Islet precursor cell (in vitro differentiated cells): ENCODE results near the gene OTUB1.

ENCODE experiments used
- DNase-seq: peaks from one replicate; pipeline ENCODE4 v3.0.0-alpha.2; 2018

Gene OTUB1

DNA sequence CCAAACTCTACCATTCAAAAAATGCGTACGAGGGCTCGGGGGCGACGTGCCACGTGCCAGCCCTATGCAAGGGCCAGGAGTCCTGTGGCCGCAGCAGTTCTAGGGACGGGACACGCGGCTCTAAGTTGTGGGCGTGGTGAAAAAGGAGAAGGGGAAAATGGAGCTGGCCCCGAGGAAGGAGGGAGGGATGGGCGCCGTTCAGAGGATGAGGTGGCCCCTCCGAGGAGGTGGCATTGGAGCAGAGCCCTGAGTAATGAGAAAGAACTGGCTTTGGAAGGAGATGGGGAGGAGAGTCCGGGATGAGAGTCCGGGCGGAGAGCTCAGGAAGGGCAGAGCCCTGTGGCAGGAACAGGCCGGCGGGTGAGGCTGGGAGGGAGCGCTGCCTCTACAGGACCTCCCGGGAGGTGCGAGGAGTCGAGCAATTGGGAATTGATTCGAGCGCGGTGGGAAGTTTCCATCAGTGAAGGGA, 21.0 kb downstream of the OTUB1 start:
- no peak for DNase-seq

DNA sequence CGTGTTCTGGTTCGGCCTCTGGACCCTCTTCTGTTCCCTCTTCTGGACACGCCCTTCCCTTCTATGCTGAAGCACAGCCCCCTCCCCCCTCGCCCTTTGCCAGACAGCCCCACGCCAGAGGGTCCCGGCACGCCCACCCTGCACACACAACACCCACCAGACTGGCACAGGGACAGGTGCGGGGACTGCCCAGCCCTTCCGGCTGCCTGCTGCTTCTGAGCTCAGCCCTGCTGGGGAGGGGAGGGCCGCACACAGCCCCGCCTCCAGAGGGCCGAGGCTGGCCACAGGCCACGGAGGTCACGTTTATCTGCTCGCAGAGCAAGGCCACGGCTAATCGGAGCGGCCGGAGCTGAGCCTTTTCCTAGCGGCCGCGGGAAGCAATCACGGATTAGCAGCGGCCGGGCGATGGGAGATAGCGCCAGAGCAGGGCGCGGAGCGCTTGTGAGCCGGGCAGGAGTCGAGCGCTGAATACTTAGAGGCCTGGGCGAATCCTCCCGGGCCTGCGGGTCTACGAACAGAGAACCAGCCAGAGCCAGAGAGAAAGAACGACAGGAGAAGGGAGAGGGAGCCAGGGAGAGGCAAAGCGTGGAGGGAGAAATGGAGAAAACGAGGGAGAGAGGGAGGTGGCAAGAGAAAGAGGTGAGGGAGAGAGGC, 21.5 kb downstream of the OTUB1 start:
- DNase-seq: peak; percentile 91

DNA sequence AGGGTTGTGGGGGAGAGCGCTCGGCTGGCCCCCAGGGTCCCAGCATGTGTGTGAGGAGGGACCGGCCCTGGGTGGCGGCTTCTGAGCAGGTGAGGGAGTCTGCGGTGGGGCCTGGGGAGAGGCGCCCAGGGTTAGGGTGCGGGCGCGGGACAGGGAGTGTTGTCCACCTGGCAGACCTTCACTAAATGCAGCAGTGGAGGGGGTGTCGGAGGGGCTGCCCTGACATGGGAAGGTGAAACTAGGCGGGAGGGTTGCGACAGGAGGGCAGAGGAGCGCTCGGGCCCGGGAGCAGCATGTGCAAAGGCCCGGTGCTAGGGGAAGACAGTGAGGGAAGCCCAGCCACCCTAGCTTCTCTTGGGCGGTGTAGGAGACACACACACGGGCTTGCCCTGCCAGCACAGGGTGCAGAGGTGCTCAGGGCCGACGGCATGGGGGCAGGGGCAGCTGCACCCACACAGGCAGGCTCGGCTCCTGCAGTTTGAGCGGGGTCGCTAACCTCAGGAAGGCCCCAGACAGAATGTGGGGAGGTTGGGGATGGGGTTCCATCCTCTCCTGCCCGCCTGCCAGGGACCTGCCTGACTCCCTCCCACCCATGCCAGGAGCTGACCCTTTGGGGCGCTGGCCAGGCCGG, 22.2 kb downstream of the OTUB1 start:
- no peak for DNase-seq

DNA sequence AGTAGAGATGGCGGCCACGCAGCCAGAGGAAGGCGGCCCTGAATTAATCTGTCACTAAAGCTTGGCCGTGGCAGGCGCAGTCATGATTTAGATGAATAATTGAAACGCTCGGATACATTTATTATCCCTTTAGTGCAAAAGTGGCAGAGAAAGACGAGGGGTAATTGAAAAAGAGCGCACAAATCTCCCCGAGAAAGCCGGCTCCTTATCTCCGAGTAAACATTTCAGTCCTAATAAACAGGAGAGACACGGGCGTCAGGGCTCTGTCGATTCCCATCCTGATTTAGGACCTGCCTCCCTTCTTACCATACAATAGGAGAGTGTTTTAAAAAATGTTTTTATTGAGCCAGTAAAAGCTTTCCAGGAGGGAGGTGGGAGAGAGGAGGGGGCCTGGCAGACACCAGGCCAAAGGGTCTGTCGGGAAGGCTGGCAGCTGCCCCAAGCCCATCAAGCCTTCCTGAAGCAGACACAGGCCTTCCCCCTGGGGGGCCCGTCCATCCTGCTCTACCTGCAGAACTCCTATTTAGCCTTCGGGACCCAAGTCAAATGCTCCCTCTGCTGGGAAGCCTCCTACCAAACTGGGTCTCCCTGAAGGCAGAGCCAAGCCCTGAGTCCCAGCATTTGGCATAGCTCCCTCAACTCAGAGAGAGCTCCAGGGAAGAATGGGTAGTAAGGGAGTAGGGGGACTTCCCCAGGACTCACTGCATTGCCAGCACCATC, 22.8 kb downstream of the OTUB1 start:
- peak; percentile 73 for DNase-seq

DNA sequence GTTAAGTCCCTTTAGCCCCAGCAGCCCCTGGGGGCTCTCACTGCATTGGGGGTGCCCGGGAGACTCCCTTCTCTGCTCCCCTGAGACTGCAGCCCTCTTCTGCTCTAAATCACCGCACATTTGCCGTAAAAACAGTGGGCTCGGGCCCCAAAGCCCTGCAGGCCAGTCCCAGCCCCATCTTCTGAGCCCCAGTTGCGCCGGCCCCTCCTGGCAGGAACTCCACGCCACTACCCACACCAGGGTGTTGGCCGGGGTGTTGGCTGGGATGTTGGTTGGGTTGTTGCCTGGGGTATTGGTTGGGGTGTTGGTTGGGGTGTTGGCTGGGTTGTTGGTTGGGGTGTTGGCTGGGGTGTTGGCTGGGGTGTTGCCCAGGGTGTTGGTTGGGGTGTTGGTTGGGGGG, 23.5 kb downstream of the OTUB1 start:
- no peak for DNase-seq

DNA sequence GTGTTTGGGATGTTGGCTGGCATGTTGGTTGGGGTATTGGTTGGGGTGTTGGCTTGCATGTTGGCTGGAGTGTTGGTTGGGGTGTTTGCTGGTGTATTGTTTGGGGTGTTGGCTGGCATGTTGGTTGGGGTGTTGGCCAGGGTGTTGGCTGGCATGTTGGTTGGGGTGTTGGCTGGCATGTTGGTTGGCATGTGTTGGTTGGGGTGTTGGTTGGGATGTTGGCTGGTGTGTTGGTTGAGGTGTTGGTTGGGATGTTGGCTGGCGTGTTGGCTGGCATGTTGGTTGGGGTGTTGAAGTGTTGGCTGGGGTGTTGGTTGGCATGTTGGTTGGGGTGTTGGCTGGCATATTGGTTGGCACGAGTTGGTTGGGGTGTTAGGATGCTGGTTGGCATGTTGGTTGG, 24.5 kb downstream of the OTUB1 start:
- no peak for DNase-seq

DNA sequence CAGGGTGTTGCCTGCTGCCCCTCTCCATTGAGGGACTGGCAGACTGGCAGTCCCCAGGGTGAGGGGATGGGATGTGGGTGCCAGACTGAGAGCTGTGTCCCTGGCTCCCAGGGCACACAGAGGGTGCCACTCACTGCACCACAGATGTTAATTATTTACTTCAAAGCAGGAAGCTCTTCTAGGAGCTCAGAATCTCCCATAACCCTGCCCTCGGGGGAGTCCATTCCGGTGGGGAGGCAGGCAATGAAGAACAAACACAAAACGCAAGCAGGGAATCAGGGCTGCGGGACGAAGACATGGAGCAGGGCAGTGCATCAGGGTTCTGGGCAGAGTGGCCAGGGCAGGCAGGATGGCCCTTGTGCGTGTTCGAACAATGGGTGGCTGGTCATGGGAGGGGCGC, 25.1 kb downstream of the OTUB1 start:
- no peak for DNase-seq

DNA sequence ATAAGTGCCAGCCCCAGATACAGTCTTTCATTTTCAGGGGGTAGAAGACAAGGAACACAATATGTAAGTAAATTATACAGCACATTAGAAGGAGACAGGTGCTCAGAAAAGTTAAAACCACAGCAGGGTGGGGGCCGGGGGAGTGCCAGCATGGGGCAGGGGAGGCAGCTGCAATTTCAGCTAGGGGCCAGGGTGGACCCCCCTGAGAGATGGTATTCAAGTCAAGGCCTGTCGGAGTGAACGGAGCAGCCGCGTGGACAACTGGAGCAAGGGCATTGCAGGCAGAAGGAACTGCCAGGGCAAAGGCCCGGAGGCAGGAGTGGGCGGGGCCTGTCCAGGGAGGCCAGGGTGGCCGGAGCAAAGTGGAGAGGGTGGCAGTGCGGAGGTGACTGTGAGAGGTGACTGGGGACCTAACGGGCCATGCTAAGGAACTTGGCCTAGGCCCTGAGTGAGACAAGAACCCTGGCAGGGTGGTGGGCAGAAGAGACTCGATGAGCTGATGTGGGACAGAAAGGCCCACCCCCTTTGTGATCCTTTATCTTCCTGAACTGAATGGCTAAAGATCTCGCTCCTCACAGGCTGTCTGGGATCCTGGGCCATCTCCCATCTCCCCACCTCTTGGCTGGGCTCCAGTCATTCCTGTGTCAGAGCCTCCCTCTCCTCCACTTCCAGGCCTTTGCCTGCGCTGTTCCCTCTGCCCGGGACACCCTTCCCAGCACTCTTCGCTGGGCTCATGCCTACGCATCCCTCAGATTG, 27.1 kb downstream of the OTUB1 start:
- no peak for DNase-seq

DNA sequence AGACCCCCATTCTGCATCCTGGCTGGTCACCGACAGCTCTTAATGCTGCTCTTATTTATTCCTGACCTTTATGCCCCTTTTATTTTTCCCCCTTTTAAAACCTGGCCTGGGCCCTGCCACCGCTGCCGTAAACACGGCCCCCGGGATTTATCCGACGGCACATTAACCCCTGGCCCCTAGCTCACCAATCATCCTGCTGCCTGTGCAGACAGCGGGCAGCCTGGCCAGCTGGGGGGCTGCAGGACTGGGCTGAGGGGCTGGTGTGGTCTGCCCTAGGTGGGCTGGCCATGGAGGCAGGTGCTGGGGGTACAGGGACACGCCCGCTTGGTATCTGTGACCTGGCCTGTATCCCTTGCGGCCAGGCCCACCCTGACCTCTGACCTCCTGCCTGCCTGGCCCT, 28.1 kb downstream of the OTUB1 start:
- no peak for DNase-seq

DNA sequence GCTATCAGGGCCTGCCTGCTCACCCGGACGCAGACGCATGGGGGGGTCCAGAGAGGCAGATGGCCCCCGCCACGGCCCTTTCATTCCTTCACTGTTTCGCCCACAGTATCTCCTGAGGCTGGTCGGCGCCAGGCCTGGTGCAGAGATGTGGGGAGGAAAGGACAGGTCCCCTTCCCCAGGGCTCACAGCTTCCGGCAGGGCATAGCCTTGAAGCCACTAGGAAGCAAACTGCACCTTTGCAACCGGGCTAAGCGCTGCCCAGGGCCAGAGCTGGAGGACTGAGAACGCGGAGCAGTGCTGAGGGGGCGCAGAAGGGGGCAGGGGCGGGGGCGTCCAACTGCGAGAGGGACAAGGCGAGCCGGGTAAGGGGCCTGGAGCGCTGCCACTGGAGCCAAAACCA, 29.3 kb downstream of the OTUB1 start:
- no peak for DNase-seq

DNA sequence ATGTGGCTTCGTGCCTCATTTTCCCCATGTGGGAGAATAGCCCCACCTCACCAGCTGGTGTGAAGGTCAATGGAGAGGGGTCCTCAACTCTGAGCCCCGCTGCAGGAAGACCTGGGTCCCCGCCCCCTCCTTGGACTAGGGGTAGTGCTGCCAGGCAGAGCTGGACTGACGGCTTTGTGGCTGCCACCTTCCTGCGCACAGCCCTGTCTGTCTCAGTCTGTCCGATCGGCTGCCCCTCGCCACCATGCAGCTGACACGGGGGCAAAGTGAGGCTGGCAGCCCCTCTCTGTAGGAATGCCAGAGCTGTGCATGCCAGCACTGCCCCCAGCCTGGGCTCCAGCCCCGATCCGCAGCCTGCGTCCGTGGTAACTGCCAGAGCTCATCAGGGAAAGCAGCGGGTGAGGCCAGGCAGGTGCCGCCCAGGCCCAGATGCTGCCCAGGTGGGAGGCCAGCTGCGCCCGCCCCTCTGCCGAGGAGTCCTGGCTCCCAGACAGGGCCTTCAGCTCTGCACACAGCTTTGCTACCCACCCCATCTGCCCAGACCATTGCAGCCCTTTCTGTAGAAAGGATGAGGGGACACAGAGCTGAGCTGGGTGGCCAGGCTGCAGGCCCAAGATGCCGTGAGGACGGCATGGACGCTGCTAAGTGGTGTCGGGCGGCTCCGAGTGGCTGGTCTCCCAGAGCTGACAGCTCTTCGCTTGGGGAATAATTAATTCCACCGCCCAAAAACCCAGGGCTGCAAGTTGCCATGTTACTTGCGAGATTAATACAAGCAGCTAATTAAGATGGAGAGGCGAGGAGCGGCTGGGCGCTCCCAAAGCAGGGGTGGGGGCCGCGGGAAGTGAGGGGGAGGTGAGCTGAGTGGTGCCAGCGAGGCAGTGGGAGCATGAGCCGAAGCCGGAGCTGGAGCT, 30.0 kb downstream of the OTUB1 start:
- DNase-seq: no peak

DNA sequence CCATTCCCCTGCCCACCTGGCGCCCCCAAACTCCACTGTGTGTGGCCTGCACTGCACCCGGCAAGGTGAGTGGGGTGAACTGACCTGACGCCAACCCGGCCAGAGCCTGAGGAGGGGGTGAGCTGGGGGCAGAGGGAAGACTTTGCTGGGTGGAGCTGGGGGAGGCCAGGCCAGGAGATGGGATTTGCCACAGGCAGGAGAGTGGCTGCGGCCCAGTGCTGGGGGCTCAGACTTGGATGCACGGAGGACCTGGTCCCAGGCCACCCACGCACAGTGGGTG, 31.6 kb downstream of the OTUB1 start:
- DNase-seq: no peak

DNA sequence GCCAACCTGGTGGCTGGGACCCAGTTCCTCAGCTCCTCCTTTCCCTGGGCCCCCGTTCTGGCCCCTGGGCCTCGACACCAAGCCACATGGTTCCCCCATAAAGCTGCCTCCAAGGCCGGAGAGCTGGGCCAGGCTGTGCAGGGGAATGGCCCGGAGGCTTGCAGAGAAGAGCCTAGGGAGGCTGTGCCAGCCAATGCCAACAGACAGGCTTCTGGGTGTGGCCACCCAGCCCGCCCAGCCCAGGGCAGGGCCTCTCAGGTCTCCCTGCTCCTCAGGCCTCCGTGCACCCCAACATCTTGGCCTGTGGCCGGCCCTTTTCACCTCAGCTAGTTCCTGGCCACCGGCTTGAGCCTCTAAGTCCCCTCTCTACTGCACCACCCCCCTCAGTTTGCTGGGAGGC, 32.1 kb downstream of the OTUB1 start:
- no peak for DNase-seq

DNA sequence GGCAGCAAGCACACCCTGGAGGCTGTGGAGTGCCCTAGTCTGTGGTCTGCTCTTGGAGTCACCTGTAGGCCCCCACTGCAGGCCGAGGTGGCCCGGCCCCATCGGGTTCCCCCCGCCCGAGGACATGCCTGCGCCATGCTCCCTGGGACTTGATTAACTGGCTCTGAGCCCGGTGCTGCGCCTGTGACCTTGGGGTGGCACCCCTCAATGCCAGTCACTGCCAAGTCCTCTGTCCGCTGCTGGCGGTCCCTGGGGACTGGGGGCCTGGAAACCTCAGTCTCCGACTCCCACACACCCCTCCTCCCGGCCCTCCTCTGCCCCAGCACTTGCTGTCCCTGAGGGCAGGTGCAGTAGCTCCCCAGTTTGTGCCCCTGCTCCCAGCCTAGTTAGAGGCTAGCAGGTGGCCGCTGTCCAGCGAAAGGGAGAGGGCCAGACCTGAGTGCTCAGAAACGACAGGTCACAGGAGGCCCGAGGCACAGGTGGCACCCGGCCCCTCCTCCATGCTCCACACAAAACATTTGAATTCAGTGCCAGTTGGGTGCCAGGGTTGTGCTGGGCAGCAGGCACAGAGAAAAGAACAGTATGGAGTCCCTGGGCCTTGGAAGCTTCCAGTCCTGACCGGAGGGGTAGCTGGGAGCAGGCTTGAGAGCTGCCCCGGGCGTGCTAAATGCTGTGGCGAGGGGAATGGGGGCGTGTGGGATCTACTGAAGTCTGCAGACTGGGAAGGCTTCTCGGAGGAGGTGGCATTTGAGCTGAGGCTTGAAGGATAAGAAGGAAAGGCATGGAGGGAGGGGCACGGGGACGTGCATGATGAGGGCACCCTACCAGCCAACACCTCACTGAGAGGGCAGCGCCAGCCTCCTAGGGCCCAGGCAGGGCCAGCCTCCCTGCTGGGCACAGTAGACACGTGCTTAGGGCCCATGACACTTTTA, 33.1 kb downstream of the OTUB1 start:
- no peak for DNase-seq

DNA sequence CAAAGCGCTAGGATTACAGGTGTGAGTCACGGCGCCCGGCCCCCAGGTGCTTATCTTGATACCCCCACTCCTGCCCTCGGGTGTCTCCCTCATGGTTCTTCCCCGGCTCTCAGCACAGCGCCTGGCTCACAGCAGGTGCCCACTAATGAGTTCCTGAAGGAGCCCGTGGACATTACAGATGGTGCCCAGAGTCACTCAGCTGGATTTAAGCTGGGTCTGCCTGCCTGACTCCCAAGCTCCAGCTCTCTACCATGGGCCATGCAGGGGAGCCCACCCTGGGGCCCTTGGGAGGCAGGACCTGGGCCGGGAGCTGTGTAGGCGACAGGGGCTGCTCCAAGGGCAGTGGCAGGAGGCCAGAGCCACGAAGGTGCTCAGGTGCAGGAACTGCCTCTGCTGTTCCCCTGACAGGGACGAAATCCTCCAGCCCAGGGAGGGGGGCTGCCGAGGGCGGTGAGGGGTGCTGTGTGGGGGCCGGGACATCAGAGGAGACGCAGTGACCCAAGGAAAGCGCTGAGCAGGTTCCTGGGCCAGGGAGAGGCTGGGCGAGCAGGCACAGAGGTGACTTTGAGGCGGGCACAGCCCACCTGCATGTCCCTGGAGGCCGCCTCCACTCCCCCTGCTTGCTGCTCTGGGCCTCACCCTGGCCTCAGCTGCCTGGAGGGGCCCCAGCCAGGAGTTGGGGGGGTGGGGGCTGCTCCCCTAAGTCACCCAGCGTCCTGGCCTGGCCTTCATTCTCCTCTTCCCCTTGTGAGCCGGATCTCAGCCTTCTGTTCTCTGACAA, 34.9 kb downstream of the OTUB1 start:
- no peak for DNase-seq

DNA sequence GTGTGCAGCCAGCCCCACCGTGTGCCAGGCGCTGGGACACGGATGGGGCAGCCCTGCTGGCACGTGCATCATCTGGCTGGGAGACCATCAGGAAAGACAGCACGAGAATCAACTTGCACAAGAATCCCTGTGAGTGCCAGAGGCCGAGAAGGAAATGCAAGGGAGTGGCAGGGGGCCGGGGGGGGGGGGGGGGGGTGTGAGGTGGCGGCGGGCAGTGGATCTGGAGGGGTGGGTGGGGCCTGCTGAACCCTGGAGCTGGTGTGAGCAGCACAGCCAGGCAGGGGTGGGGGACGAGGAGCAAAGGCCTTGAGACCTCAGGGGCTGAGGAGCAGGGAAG, 35.5 kb downstream of the OTUB1 start:
- peak; percentile 69 for DNase-seq

DNA sequence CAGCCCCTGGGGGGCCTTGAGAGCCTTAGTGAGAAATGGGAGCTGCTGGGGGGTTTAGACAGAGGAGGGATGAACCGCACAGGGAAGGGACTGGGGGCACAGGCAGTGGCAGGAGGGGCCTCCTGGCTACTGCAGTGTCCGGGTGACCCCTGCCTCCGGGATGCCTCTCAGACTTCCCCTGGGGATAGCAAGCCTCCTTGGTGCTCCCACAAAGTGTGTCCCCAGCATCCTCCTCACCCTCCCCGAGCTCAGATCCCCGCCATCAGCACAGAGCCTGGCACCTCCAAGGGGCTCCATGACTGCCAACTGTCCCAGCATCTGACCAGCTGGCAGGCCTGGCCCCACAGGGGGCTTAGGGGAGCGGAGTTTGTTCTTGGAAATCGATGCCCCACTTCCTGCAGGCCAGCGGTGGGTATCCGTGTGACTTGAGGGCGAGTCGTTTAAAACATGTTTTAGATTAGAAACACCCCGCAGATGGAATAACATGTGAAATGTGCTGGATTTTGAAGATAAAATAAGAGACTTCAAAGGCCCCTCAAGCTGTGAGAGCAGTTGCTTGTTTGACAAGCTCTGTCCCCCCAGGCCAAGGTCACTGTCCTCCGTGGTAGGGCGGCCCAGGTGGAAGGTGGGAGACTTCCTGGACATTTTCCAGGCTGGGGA, 36.0 kb downstream of the OTUB1 start:
- no peak for DNase-seq

DNA sequence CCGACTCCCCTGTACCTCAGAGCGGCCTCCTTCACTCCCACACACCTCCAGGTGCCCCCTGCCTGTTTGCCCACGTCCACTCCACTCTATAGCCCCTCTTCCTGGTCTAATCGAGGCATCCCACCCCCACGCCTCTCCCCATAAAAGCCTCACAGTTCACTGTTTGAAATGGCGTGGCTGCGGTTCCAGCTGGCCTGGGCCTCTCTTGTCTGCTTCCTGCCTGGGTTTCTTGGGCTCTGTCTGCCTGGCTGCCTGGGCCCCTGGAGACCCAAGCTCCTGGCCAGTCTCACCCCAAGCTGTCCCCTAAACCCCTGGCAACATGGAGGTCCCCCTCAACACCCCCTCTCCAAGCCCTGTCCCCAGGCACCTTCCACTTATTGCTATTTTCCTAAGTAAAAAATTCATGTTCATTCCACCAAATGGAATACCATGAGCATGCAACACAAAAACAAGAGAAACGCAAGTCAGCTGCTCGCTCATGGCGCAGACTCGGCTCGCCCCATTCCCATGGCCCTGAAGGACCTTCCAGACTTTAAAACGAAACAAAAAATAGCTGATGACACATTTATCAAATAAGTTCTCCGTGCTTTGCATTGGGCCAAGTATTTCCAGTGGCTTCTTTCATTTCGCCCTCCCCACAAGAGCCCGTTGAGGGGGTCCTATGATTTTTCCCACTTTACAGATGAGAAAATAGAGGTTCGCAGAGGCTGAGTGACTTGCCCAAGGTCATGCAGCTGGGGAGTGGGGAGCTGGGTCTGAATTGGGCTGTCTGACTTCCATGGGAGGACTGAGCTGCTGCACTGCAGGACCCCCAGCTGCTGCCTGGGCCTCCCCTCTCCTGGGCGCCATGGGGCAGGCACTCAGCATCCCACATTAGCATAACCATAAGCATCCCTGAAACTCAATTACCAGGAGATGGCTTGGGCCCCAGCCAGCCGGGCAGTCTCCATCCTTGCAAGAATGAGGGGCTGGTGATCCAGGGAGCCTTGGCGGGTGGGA, 37.8 kb downstream of the OTUB1 start:
- DNase-seq: no peak

DNA sequence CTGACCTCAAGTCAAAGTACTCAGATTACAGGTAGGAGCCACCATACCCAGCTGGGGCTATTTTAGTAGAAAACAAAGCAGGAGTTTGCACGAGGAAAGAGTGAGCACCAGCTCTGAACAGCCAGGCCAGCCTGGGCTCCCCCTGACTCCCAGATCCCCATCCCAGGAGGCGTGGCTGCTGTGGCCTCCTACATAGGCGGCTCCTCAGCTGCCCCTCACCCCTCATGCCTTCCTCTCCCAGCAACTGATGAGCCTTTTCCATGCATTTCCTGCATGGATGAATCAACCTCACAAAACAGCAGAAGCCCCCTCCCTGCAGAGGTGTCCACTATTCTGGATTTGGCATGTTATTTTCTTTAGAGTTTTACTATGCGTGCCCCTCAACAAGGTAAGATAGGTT, 39.0 kb downstream of the OTUB1 start:
- no peak for DNase-seq
